GM23248 (cell line): ENCODE data around the gene HECTD3.

Experiments used
- EZH2 ChIP-seq: fragments of 200-600 bp; sonication (generic); IDR thresholded peaks from 2 replicates; pipeline ENCODE4 v1.6.1; 2018; ENCODE audit warnings: antibody characterized with exemption, mild to moderate bottlenecking; ENCODE audit not compliant: insufficient read depth, poor library complexity, severe bottlenecking
- EZH2phosphoT487 ChIP-seq: fragments of 200-600 bp; sonication (generic); IDR thresholded peaks from 2 replicates; pipeline ENCODE4 v1.6.1; 2018; ENCODE audit warnings: antibody characterized with exemption, moderate library complexity, mild to moderate bottlenecking, low read depth; ENCODE audit not compliant: insufficient read depth

- TF ChIP-seq EZH2phosphoT487 (no peak), EZH2 (no peak)
Measured at GRCh38 chr1:45038661-45039364, 27.7 kb upstream of the HECTD3 start.
